Uterus (tissue), 4 donors: ENCODE measurements around the gene PLA2G4E. TPM values are rescaled to one million over a fixed set of nuclear protein-coding genes. Genes with fewer than 3 reads are reported as not detected.

Experiments used
- DNase-seq, 2 donors: peaks; one replicate each; pipeline ENCODE4 v3.0.0-alpha.2; 2019 to 2020
- H3K27ac ChIP-seq, 2 donors: fragments of 200-600 bp; sonication (generic); 1 replicate in 1 of 2; 2 replicates in 1 of 2; pipeline ENCODE4 v1.5.1; 2016 to 2018
- H3K27me3 ChIP-seq, 2 donors: fragments of 200-600 bp; sonication (generic); one replicate each; pipeline ENCODE4 v1.5.1; 2018 to 2019; ENCODE audit warnings: control low read depth in 1 of 2
- H3K36me3 ChIP-seq, 2 donors: fragments of 200-600 bp; sonication (generic); one replicate each; pipeline ENCODE4 v1.5.1; 2019; ENCODE audit warnings: control low read depth in 1 of 2
- H3K4me1 ChIP-seq, 2 donors: fragments of 200-600 bp; sonication (generic); one replicate each; pipeline ENCODE4 v1.5.1; 2018 to 2019; ENCODE audit warnings: control low read depth in 1 of 2
- H3K4me3 ChIP-seq, 2 donors: fragments of 200-600 bp; sonication (generic); 1 replicate in 1 of 2; 2 replicates in 1 of 2; pipeline ENCODE4 v1.5.1; 2018 to 2019; ENCODE audit warnings: mild to moderate bottlenecking in 1 of 2
- H3K9me3 ChIP-seq, 2 donors: fragments of 200-600 bp; sonication (generic); one replicate each; pipeline ENCODE4 v1.5.1; 2019; ENCODE audit warnings: control low read depth in 1 of 2
- CTCF ChIP-seq, 4 experiments: fragments of 200-600 bp in 2 of 4; fragments of 450-650 bp in 2 of 4; sonication (generic) in 2 of 4; IDR thresholded peaks; one replicate each; pipeline ENCODE4 v1.5.1; 2016 to 2019; ENCODE audit warnings: antibody characterized with exemption in 4 of 4, mild to moderate bottlenecking in 2 of 4, moderate library complexity in 1 of 4
- POLR2A ChIP-seq, 2 donors: fragments of 450-650 bp; IDR thresholded peaks; one replicate each; pipeline ENCODE4 v1.6.1; 2016; ENCODE audit warnings: antibody characterized with exemption in 2 of 2, mild to moderate bottlenecking in 1 of 2, moderate library complexity in 1 of 2
- intact Hi-C: fragments of 100-400 bp; cut with DNase I; formaldehyde crosslinking; loops from one replicate; pipeline ENCODE4 v1.15.1; 2023; ENCODE audit warnings: low total_unique reads
- total RNA-seq, 4 donors: library from RNA; depleted of rRNA in 3 of 4; stranded (reverse); fragments of >200 nt in 3 of 4; gene quantifications; one replicate each; pipeline versions ENCODE4 v1.1.0 to v1.2.4, GENCODE V29; 2014 to 2023
- donor health status: DM: yes; HTN: yes; CAD: no.

PLA2G4E gene
- total RNA-seq, 4 donors from 2014 or later: not detected

DNA sequence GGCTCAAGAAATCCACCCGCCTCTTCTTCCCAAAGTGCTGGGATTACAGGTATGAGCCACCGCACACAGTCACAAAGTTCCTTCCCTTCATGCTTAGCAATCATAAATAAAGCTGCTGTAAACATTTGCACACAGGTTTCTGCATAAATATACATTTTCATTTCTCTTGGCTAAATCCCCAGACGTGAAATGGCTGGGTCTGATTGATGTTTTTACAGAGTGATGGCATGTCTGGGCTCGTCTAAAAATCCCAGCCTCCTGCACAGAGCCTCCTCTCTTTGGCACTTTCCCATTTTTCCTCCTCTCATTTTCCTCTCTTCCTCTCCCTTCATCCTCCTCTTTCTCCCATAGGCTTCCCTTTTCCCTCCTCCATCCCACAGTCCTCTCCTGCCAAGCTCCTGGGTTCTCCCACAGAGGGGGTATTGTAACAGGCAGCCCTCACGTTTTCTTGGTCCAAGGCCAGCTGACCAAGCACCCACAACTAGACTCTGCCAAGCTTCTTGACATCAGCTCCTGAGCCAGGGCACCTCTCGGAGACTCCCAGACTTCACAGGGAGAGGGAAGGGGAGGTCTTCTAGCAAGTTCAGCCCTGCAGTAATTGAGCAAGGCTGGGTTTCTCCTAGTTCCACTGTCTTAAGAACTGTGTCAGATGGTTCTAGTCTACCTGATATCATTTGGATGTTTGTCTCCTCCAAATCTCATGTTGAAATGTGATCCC, 10.5 kb upstream of the PLA2G4E start:
- no peak overlapping the region for H3K4me3 ChIP-seq
- H3K36me3 ChIP-seq: no peaks in the 10 kb centered on the region
- DNase-seq: no peak
- no peak overlapping the region for H3K27ac ChIP-seq
- no peak for TF ChIP-seq POLR2A (IDR thresholded peaks at IDR 0.05)
- no peak for TF ChIP-seq CTCF (IDR thresholded peaks at IDR 0.05)
- no peaks in the 10 kb centered on the region for H3K27me3 ChIP-seq
- no peaks in the 10 kb centered on the region for H3K4me1 ChIP-seq
- H3K9me3 ChIP-seq: no peaks in the 10 kb centered on the region
- intact Hi-C loops: no loop called here

- Histone ChIP-seq H3K27me3 (no peaks in the 10 kb centered on the region), H3K4me1 (no peaks in the 10 kb centered on the region), H3K9me3 (no peaks in the 10 kb centered on the region), H3K36me3 (no peaks in the 10 kb centered on the region), H3K27ac (no peak overlapping the region), H3K4me3 (no peak overlapping the region)
- TF ChIP-seq POLR2A (IDR thresholded peaks at IDR 0.05): no peak
- TF ChIP-seq CTCF (IDR thresholded peaks at IDR 0.05): no peak
- intact Hi-C loops: no loop called here
- no peak for DNase-seq
Observed at GRCh38 chr15:42027521-42027920, 6.7 kb upstream of the PLA2G4E start.

GRCh38 chr15:42024303-42024702, 3.5 kb upstream of the PLA2G4E start:
- intact Hi-C loops: no loop called here
- TF ChIP-seq POLR2A (IDR thresholded peaks at IDR 0.05) (no peak), CTCF (IDR thresholded peaks at IDR 0.05) (no peak)
- Histone ChIP-seq H3K9me3 (no peaks in the 10 kb centered on the region), H3K4me1 (no peaks in the 10 kb centered on the region), H3K4me3 (no peak overlapping the region), H3K27ac (no peak overlapping the region), H3K27me3 (no peaks in the 10 kb centered on the region), H3K36me3 (no peaks in the 10 kb centered on the region)
- no peak for DNase-seq

GRCh38 chr15:42021593-42021992, 751 bp upstream of the PLA2G4E start:
- intact Hi-C loops: no loop called here

More at GRCh38 chr15:42021593-42021992, 751 bp upstream of the PLA2G4E start:
- Histone ChIP-seq H3K27me3 (no peaks in the 10 kb centered on the region), H3K4me1 (no peaks in the 10 kb centered on the region), H3K4me3 (no peak overlapping the region), H3K9me3 (no peaks in the 10 kb centered on the region), H3K27ac (no peak overlapping the region), H3K36me3 (no peaks in the 10 kb centered on the region)
- TF ChIP-seq POLR2A (IDR thresholded peaks at IDR 0.05): no peak
- TF ChIP-seq CTCF (IDR thresholded peaks at IDR 0.05): no peak
- no peak for DNase-seq
